GM19395 (cell line): Measurements from ENCODE around the gene MSRB2.
"Not testable (repeated sequence)": the region's sequence is repeated elsewhere in the genome, so short reads cannot be mapped to it uniquely, and the experiment has no call there.

Source experiments
- ATAC-seq: cut with Tn5 transposase; IDR thresholded peaks from one replicate; pipeline ENCODE4 v1.9.1; 2021; ENCODE audit warnings: mild to moderate bottlenecking, moderate library complexity; ENCODE audit not compliant: unreplicated experiment

MSRB2 gene

GRCh38 chr10:23070092-23070912 is 25.1 kb upstream of the MSRB2 start:
- ATAC-seq, result not testable (repeated sequence)

GRCh38 chr10:23070913-23071218 is 24.5 kb upstream of the MSRB2 start:
- ATAC-seq, result no peak

DNA sequence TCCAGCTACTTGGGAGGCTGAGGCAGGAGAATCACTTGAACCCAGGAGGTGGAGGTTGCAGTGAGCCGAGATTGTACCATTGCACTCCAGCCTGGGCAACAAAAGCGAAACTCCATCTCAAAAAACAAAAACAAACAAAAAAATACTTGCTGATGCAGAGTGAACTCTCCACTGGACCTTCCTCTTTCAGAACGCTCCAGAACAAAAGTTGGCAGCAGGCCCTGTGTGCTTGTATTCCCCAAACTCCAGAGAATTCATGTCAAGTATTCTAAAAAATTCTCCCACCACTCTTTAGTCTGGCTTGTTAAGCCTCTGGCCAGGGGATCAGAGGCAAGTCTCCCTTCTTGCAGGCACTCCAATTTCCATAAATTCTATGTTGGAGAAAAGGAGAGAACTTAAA is 22.8 kb upstream of the MSRB2 start:
- ATAC-seq, result not testable (repeated sequence)

DNA sequence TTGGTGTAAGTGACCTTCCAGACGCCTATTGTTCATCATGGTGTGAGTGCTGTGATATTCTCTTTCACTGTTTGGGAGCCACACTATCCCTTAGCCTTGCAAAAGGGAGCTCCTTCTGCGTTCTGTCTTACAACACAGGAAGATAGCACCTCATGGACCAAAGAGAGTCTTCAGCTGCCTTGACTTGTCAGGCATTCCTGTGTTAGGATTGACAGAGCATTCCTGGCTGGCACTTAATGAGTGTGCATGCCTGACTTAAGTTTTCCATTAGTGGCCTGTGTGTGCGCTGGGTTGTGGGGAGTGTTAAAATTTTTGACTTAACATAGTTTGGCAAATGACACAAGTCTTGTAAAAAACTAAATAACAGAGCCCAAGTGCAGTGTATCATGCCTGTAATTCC is 21.9 kb upstream of the MSRB2 start:
- no peak for ATAC-seq

GRCh38 chr10:23075672-23076071 is 19.7 kb upstream of the MSRB2 start:
- no peak for ATAC-seq

- no peak for ATAC-seq
These were observed 17.3 kb upstream of the MSRB2 start for GRCh38 chr10:23078114-23078513.

DNA sequence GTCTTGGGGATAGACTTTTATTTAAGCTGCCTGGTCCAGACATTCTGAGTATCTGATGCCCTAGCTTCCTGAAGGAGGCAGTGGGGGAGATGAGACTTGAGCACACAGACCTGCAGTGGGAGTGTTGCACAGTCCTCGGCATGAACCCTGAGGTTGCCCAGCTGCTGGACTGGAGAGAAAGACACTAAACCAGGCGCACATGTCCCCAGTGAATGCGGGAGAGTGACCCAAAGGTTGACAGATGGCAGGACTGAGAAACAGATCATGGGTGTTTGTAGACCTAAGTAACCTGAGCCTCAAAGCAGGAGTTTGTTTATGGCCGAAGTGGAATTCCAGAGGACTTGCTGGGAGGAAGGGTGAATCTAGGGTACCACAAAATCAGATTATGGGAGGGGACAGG is 15.7 kb upstream of the MSRB2 start:
- ATAC-seq, result no peak

DNA sequence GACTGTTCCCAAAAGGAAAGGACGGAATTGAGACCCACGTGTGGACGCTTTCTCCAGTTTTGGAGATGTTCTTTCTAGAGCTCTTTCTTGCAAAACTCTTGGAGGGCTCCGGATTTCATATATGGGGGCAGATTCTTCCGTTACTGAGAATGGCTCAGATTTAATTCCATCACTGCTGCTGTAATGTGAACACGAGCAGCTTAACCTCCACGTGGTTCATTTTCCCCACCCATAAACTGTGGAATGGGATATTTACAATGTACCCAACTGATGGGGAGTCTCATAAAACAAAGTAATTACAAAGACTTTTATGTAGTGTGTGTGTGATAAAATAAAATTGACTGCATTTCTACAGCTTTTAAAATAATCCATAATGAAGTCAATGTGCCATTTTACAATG is 15.1 kb upstream of the MSRB2 start:
- ATAC-seq, result no peak

DNA sequence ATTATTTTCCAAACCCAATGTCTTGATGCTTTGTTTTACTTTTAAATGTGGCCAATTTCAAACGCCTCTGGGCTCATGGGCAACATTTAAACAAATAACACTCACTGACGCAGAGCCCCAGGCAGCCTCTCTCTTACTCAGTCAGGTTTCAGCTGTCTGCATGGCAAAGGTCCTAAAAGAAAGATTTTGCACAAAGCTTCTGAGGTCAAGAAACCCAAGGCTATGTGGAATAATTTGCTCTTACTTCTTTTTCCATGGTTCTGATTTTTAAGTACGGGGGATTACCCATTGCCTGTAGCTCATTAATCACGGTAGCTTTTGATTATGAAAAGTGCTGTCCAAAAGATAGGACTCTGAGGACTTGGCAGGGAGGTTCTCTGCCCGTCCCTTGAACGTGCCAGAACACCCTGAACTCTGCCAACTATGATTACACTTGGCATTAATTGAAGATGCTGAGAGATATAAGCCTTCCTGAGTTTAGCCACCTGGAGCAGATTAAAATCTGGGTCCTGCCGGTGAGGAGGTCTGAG is 14.1 kb upstream of the MSRB2 start:
- ATAC-seq, result no peak

DNA sequence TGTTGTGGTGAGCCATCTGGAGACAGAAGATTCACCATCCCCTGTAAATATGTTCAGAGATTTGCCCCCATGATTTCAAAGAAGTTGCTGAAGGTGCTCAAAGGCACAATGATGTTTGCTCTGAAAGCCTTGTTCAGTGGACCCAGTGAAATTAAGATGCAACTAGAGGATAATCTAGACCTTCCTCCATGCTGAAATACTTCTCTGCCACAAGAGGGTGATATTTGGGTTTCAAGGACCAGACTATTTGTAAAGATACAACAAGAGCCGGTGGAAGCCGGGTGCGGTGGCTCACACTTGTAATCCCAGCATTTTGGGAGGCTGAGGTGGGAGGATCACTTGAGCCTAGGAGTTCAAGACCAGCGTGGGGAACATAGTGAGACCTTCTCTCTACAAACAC is 13.5 kb upstream of the MSRB2 start:
- no peak for ATAC-seq

- no peak for ATAC-seq
These were observed 6.8 kb upstream of the MSRB2 start for GRCh38 chr10:23088609-23089008.

DNA sequence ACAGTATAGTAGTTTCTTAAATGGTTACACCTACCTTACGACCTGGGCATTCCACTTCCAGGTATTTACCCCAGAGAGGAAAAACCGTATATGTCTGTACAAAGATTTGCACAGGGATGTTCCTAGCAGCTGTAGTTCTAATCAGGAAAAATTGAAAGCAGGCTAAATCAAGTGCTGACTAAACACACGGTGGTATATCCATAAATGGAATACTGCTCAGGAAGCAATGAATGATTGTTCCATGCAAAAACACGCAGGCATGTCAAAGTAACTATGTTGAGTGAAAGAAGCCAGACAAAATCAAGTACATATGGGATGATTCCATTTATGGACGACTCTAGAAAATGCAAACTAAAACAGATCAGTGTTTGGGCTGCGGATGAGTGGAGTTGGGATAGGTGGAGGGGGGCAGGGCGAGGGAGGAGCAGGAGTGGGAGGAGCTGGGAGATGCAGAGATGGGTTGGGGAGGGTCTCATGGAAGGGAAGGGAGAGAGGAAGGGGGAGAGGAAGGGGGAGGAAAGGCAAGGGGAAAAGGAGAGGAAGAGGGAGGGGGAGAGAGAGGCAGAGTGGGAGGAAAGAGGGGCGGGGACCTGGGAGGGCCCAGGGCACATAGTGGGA is 484 bp upstream of the MSRB2 start:
- no peak for ATAC-seq

GRCh38 chr10:23095966-23096801 is 805 bp downstream of the MSRB2 start:
- ATAC-seq, result peak; percentile 71

- no peak for ATAC-seq
These were observed 1.6 kb downstream of the MSRB2 start for GRCh38 chr10:23096802-23097549.

GRCh38 chr10:23099079-23099478 is 3.7 kb downstream of the MSRB2 start:
- no peak for ATAC-seq

DNA sequence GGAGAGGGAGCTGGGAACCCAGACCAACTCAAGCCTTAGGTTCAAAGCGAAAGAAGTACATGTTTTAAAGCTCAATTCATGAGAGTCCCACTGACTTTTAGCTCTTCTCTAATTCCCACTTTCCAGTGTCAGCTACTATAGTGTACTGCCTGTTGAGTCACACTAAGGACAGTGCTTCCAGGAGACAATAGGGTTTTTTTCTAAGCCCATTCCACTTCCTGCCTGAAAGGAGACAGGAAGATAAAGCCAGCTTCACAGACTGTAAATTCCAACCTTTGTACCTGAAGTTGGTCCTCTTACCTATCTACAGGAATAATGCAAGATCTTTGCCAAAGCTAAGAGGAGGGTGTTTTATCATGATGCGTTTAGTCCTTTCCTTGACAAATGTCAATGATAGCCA is 4.4 kb downstream of the MSRB2 start:
- no peak for ATAC-seq

GRCh38 chr10:23100331-23101030 is 5.1 kb downstream of the MSRB2 start:
- ATAC-seq, result no peak

DNA sequence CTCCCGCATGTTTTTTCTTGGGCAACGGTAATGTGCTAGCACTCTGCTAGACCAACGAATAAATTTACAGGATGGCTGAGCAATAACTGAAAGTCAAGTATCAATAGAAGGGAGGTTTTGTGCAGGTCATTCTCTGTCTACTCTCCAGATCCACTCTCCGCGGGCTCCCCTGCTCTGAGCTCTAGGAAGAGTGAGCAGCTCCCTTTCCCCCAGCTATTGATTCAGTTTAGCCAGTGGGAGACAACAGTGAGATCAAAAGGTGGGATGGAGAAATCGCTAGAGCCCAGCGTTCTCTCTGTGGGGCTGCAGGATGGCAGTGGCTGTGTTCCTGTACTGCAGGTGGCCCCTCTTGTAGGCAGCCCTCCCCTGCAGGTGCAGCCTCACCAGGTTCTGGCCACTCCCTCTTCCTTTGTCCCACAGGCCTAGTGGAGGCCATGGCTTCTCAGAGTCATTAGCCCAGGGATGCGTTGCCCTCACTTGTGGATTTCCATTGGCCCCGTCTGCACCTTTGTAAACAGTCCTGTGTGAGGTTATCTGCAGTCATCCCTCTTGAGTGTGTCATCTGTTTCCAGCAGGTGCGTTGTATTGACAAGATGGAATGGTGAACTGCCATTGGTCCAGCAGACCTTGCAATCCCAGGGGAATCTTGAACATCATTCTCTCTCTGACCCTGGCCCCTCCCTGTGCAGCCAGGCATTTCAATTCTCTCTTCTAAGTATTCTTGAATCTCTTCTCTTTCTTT is 11.1 kb downstream of the MSRB2 start:
- ATAC-seq, result no peak

GRCh38 chr10:23110722-23111516 is 15.5 kb downstream of the MSRB2 start:
- no peak for ATAC-seq
